IMR-90 (cell line): ENCODE data around the gene TMEM63A. TPM values are rescaled to one million over a fixed set of nuclear protein-coding genes. Genes with fewer than 3 reads are reported as not detected.

ENCODE experiments used
- ATAC-seq: fragments of 200-7000 bp; cut with Tn5 transposase; 2 replicates; pipeline ENCODE4 v1.9.1; 2020; ENCODE audit warnings: low read depth, mild to moderate bottlenecking, moderate library complexity
- BruUV-seq: library from RNA; stranded (reverse); fragments of 400-500 nt; replicated peaks from 2 replicates; lab custom pipeline; 2021; lab: Mats Ljungman, UMichigan
- CTCF ChIA-PET: fragments of 300-600 bp; formaldehyde crosslinking; extraction: SDS; loops from one replicate; lab custom pipeline; 2021; ENCODE audit warnings: antibody characterized with exemption; lab: Yijun Ruan, JAX
- POLR2A ChIA-PET: fragments of 300-600 bp; sonication (Branson Sonifier 250); formaldehyde crosslinking; loops from one replicate; lab custom pipeline; 2022; ENCODE audit warnings: antibody characterized with exemption; ENCODE audit not compliant: unreplicated experiment; lab: Charles Lee
- DNase-seq: peaks from one replicate; pipeline ENCODE4 v3.0.0; 2013
- H2AFZ ChIP-seq: replicated peaks from 2 replicates; pipeline ENCODE3; 2013; ENCODE audit warnings: low read length, mild to moderate bottlenecking; ENCODE audit not compliant: poor library complexity
- H2AK5ac ChIP-seq: 2 replicates; pipeline ENCODE4 v1.6.1; 2013; ENCODE audit warnings: low read depth, low read length, inconsistent platforms
- H2AK9ac ChIP-seq: replicated peaks from 2 replicates; pipeline ENCODE3; 2013; ENCODE audit warnings: mild to moderate bottlenecking, low read depth, low read length, moderate library complexity; ENCODE audit not compliant: poor library complexity
- H2BK120ac ChIP-seq: 2 replicates; pipeline ENCODE4 v1.6.1; 2013; ENCODE audit warnings: low read depth, low read length, inconsistent platforms
- H2BK15ac ChIP-seq: 3 replicates; pipeline ENCODE4 v1.6.1; 2013; ENCODE audit warnings: low read depth, low read length, inconsistent platforms
- H2BK20ac ChIP-seq: 2 replicates; pipeline ENCODE4 v1.6.1; 2013; ENCODE audit warnings: low read depth, mild to moderate bottlenecking, inconsistent platforms, low read length, moderate library complexity
- H2BK5ac ChIP-seq: 2 replicates; pipeline ENCODE4 v1.6.1; 2013; ENCODE audit warnings: mild to moderate bottlenecking, low read depth, low read length, inconsistent platforms; ENCODE audit not compliant: poor library complexity, severe bottlenecking
- H3K14ac ChIP-seq: replicated peaks from 2 replicates; pipeline ENCODE4 v1.6.1; 2013; ENCODE audit warnings: low read depth, low read length, inconsistent platforms
- H3K18ac ChIP-seq: 2 replicates; pipeline ENCODE4 v1.6.1; 2013; ENCODE audit warnings: low read depth, low read length, control low read depth
- H3K23ac ChIP-seq: 2 replicates; pipeline ENCODE4 v1.6.1; 2013; ENCODE audit warnings: low read depth, low read length, inconsistent platforms
- H3K27ac ChIP-seq: 2 replicates; pipeline ENCODE4 v1.5.1; 2013; ENCODE audit warnings: mild to moderate bottlenecking, control low read depth, low read length; ENCODE audit not compliant: insufficient read depth
- H3K27me3 ChIP-seq: 2 replicates; pipeline ENCODE4 v1.6.1; 2013; ENCODE audit warnings: low read length; ENCODE audit not compliant: control insufficient read depth, insufficient read depth
- H3K36me3 ChIP-seq: 2 replicates; pipeline ENCODE4 v1.6.1; 2013; ENCODE audit warnings: low read length, mixed read lengths; ENCODE audit not compliant: control insufficient read depth, insufficient read depth
- H3K4ac ChIP-seq: 2 replicates; pipeline ENCODE4 v1.6.1; 2013; ENCODE audit warnings: low read depth, low read length, inconsistent platforms
- H3K4me1 ChIP-seq: 2 replicates; pipeline ENCODE4 v1.6.1; 2013; ENCODE audit warnings: low read length, mixed read lengths; ENCODE audit not compliant: control insufficient read depth, insufficient read depth
- H3K4me2 ChIP-seq: 2 replicates; pipeline ENCODE4 v1.6.1; 2013; ENCODE audit warnings: low read depth, mild to moderate bottlenecking, control low read depth, low read length, moderate library complexity
- H3K4me3 ChIP-seq: 2 replicates; pipeline ENCODE4 v1.5.1; 2013; ENCODE audit warnings: low read depth, mild to moderate bottlenecking, control low read depth, low read length, moderate library complexity; ENCODE audit not compliant: insufficient read depth
- H3K56ac ChIP-seq: 2 replicates; pipeline ENCODE4 v1.6.1; 2013; ENCODE audit warnings: low read length, inconsistent platforms; ENCODE audit not compliant: insufficient read depth; ENCODE audit errors: extremely low read depth
- H3K79me1 ChIP-seq, 2 experiments: 2 replicates each; pipeline ENCODE4 v1.6.1; 2013; ENCODE audit warnings: low read length in 2 of 2, inconsistent platforms in 1 of 2, low read depth in 1 of 2
- H3K9ac ChIP-seq: 2 replicates; pipeline ENCODE4 v1.6.1; 2013; ENCODE audit warnings: low read depth, low read length, control low read depth
- H3K9me1 ChIP-seq: 2 replicates; pipeline ENCODE4 v1.6.1; 2013; ENCODE audit warnings: low read length, inconsistent platforms; ENCODE audit not compliant: insufficient read depth
- H3K9me3 ChIP-seq: 2 replicates; pipeline ENCODE4 v1.6.1; 2013; ENCODE audit warnings: low read length; ENCODE audit not compliant: control insufficient read depth, insufficient read depth
- H4K20me1 ChIP-seq: 2 replicates; pipeline ENCODE4 v1.6.1; 2013; ENCODE audit warnings: low read length, inconsistent platforms; ENCODE audit not compliant: insufficient read depth
- H4K5ac ChIP-seq: 2 replicates; pipeline ENCODE4 v1.6.1; 2013; ENCODE audit warnings: mild to moderate bottlenecking, low read depth, low read length, control low read depth
- H4K8ac ChIP-seq, 2 experiments: 2 replicates each; pipeline ENCODE4 v1.6.1; 2013; ENCODE audit warnings: low read depth in 2 of 2, low read length in 2 of 2, control low read depth in 1 of 2, inconsistent platforms in 1 of 2
- H4K91ac ChIP-seq: 2 replicates; pipeline ENCODE4 v1.6.1; 2013; ENCODE audit warnings: low read depth, low read length, inconsistent platforms; ENCODE audit not compliant: insufficient read depth
- CEBPB ChIP-seq: IDR thresholded peaks from 2 replicates; pipeline ENCODE4 v1.6.1; 2012; ENCODE audit warnings: low read depth, low read length, improper control_type of control experiment
- FOS ChIP-seq: fragments of 150-350 bp; IDR thresholded peaks from 2 replicates; pipeline ENCODE4 v1.6.1; 2016; ENCODE audit warnings: low read depth, low read length
- MAZ ChIP-seq: IDR thresholded peaks from 2 replicates; pipeline ENCODE4 v1.6.1; 2012; ENCODE audit warnings: low read depth, mild to moderate bottlenecking, low read length, improper control_type of control experiment, moderate library complexity, borderline replicate concordance
- RFX5 ChIP-seq: IDR thresholded peaks from 2 replicates; pipeline ENCODE4 v1.8.0; 2012; ENCODE audit warnings: low read depth, mild to moderate bottlenecking, low read length, moderate library complexity
- WGBS, 2 experiments: methylation state at CpG; one replicate each; pipeline versions ENCODE4 v1.1.5 to v1.1.7; 2013; ENCODE audit warnings: missing lambda C conversion rate in 2 of 2; ENCODE audit not compliant: insufficient read length in 1 of 2; ENCODE audit errors: extremely low coverage in 2 of 2; 5-methylcytosine and 5-hydroxymethylcytosine counted together
- dilution Hi-C: fragments of 300-500 bp; cut with HindIII; formaldehyde crosslinking; loops from one replicate; pipeline ENCODE4 v1.14.3; 2018; ENCODE audit warnings: low sequenced_read_pairs; ENCODE audit not compliant: unreplicated experiment
- in situ Hi-C: fragments of 300-500 bp; cut with MboI; formaldehyde crosslinking; loops from 3 replicates; pipeline ENCODE4 v1.14.3; 2019; ENCODE audit warnings: low sequenced_read_pairs, inconsistent platforms, mixed read lengths
- intact Hi-C: fragments of 100-400 bp; cut with micrococcal nuclease; formaldehyde crosslinking; loops from 2 replicates; pipeline ENCODE4 v1.10.0; 2022
- polyA plus RNA-seq, 3 experiments: library from polyadenylated mRNA; depleted of rRNA; stranded (reverse); fragments of >200 nt; gene quantifications; 2 replicates each; pipeline ENCODE4 v1.2.3, GENCODE V29; 2012; ENCODE audit warnings: low replicate concordance in 1 of 3
- total RNA-seq: library from RNA; depleted of rRNA; stranded (reverse); fragments of >200 nt; gene quantifications from 2 replicates; pipeline ENCODE4 v1.2.3, GENCODE V29; 2012

Gene TMEM63A
- total and polyA plus RNA-seq, 2 of the 4 experiments (the other 2 are of a cell fraction), result 4.7 to 23.3 TPM

- H3K4me1 ChIP-seq, result peaks cover 12% of the 10 kb centered on the region; the same call in 1 of the 2 replicates
- no peak for ATAC-seq
- no peak overlapping the region for H3K27ac ChIP-seq
- peak overlapping the region; percentile 3; the same call in 1 of the 2 replicates for H2AK5ac ChIP-seq
- TF ChIP-seq FOS (no peak), CEBPB (no peak), RFX5 (no peak), MAZ (no peak)
- no peak overlapping the region for H2AFZ ChIP-seq
- H4K91ac ChIP-seq, result no peak overlapping the region
- no peak overlapping the region for H3K4me3 ChIP-seq
- DNase-seq, result no peak
- no peaks in the 10 kb centered on the region for H3K27me3 ChIP-seq
- H2BK20ac ChIP-seq, result no peak overlapping the region
- ChIA-PET CTCF (no interaction called here), POLR2A (no interaction called here)
- no peak overlapping the region for H2BK120ac ChIP-seq
- 95% methylated on average over 3 of the region's 11 CpGs; no CpG with 5 or more reads in 1 of the 2 experiments for WGBS, 2 experiments
- no peak overlapping the region for H3K18ac ChIP-seq
- H3K56ac ChIP-seq, result no peak overlapping the region
- no peak overlapping the region for H3K23ac ChIP-seq
- H3K36me3 ChIP-seq, result no peaks in the 10 kb centered on the region; the same call in 1 of the 2 replicates
- H3K79me1 ChIP-seq, result peaks cover 16 to 41% of the 10 kb centered on the region in 2 experiments
- H2BK5ac ChIP-seq, result no peak overlapping the region
- in situ Hi-C loops, result no loop called here
- no TSS peak for BruUV-seq
- no peaks in the 10 kb centered on the region for H3K9me3 ChIP-seq
- H2AK9ac ChIP-seq, result no peak overlapping the region
- H3K14ac ChIP-seq, result no peak overlapping the region
- H3K9me1 ChIP-seq, result peaks cover 9% of the 10 kb centered on the region
- peaks cover 20% of the 10 kb centered on the region for H4K20me1 ChIP-seq
- dilution Hi-C loops, result no loop called here
- no peak overlapping the region for H3K9ac ChIP-seq
- H4K8ac ChIP-seq, result no peak overlapping the region; a peak in 2 of 4 replicates
- intact Hi-C loops, result no loop called here
- H2BK15ac ChIP-seq, result no peak overlapping the region
- no peak overlapping the region for H3K4me2 ChIP-seq
- H4K5ac ChIP-seq, result no peak overlapping the region
- no peak overlapping the region for H3K4ac ChIP-seq
Measured at GRCh38 chr1:225883616-225884265, 1.6 kb upstream of the TMEM63A start.
